GM12878 (cell line): ENCODE measurements around the gene PRKN. TPM values are rescaled to one million over a fixed set of nuclear protein-coding genes. Genes with fewer than 3 reads are reported as not detected.

Source experiments
- ATAC-seq: fragments of 200-7000 bp; cut with Tn5 transposase; 3 replicates; pipeline ENCODE4 v1.9.1; 2020; ENCODE audit warnings: mild to moderate bottlenecking, moderate library complexity
- BruUV-seq: library from RNA; stranded (reverse); fragments of 400-500 nt; replicated peaks from 2 replicates; lab custom pipeline; 2021; lab: Mats Ljungman, UMichigan
- CTCF ChIA-PET: fragments of 300-600 bp; sonication (Branson Sonifier 250); formaldehyde crosslinking; extraction: SDS; loops from one replicate; lab custom pipeline; 2021; ENCODE audit warnings: inconsistent platforms; lab: Yijun Ruan, JAX
- POLR2A ChIA-PET: fragments of 350-600 bp; formaldehyde crosslinking; extraction: SDS; loops from one replicate; lab custom pipeline; 2021; ENCODE audit warnings: inconsistent platforms; lab: Charles Lee
- RAD21 ChIA-PET: fragments of 300-600 bp; sonication (Branson Sonifier 250); formaldehyde crosslinking; loops from one replicate; lab custom pipeline; 2023; ENCODE audit warnings: antibody characterized with exemption; ENCODE audit not compliant: unreplicated experiment; lab: Charles Lee
- SMC1A ChIA-PET: fragments of 300-600 bp; sonication (Branson Sonifier 250); formaldehyde crosslinking; loops from one replicate; lab custom pipeline; 2023; ENCODE audit not compliant: unreplicated experiment, uncharacterized antibody; lab: Charles Lee
- DNase-seq: peaks from one replicate; pipeline ENCODE4 v3.0.0-alpha.2; 2011; ENCODE audit warnings: low read depth, low spot score
- FAIRE-seq: peaks from 3 replicates; lab custom pipeline; 2011; peaks lifted over from hg19 to GRCh38; lab: Jason Lieb, UNC
- H2AFZ ChIP-seq: 2 replicates; pipeline ENCODE4 v1.6.0; 2011; ENCODE audit warnings: low read depth, low read length, control low read depth; ENCODE audit not compliant: control insufficient read depth
- H3K27ac ChIP-seq: 2 replicates; pipeline ENCODE4 v1.5.1; 2011; ENCODE audit warnings: control low read depth; ENCODE audit not compliant: control insufficient read depth, insufficient read depth
- H3K27me3 ChIP-seq, 2 experiments: replicated peaks in 1 of 2; 2 replicates each; pipeline versions ENCODE4 v1.6.0 to v1.6.1; 2011; ENCODE audit warnings: low read length in 1 of 2; ENCODE audit not compliant: control insufficient read depth in 2 of 2, insufficient read depth in 2 of 2
- H3K36me3 ChIP-seq, 2 experiments: 2 replicates each; pipeline ENCODE4 v1.5.1; 2011; ENCODE audit warnings: low read length in 1 of 2; ENCODE audit not compliant: control insufficient read depth in 2 of 2, insufficient read depth in 2 of 2
- H3K4me1 ChIP-seq: 2 replicates; pipeline ENCODE4 v1.6.1; 2011; ENCODE audit warnings: mild to moderate bottlenecking, low read length, moderate library complexity, mixed read lengths; ENCODE audit not compliant: control insufficient read depth, insufficient read depth
- H3K4me2 ChIP-seq: 2 replicates; pipeline ENCODE4 v1.6.0; 2011; ENCODE audit warnings: control low read depth; ENCODE audit not compliant: control insufficient read depth, insufficient read depth
- H3K4me3 ChIP-seq: fragments of 200-600 bp; sonication (generic); 2 replicates; pipeline ENCODE4 v1.5.1; 2016
- H3K79me2 ChIP-seq: 2 replicates; pipeline ENCODE4 v1.6.0; 2011; ENCODE audit warnings: low read length; ENCODE audit not compliant: control insufficient read depth, insufficient read depth
- H3K9ac ChIP-seq: 2 replicates; pipeline ENCODE4 v1.8.0; 2011; ENCODE audit warnings: low read length, control low read depth, mixed read lengths; ENCODE audit not compliant: control insufficient read depth, insufficient read depth
- H3K9me3 ChIP-seq: replicated peaks from 3 replicates; pipeline ENCODE4 v1.5.1; 2011; ENCODE audit warnings: mild to moderate bottlenecking, low read length; ENCODE audit not compliant: control insufficient read depth, insufficient read depth
- H4K20me1 ChIP-seq: 2 replicates; pipeline ENCODE4 v1.6.0; 2011; ENCODE audit not compliant: control insufficient read depth, insufficient read depth
- CBFB ChIP-seq: IDR thresholded peaks from 2 replicates; pipeline ENCODE4 v1.6.1; 2016; ENCODE audit warnings: antibody characterized with exemption, low read depth
- DPF2 ChIP-seq: fragments of 450-650 bp; IDR thresholded peaks from 2 replicates; pipeline ENCODE4 v1.6.1; 2017; ENCODE audit warnings: mild to moderate bottlenecking
- IKZF1 ChIP-seq: fragments of 450-650 bp; conservative IDR thresholded peaks from 2 replicates; pipeline ENCODE4 v1.6.1; 2017; ENCODE audit warnings: antibody characterized with exemption, mild to moderate bottlenecking
- IRF4 ChIP-seq: IDR thresholded peaks from 2 replicates; pipeline ENCODE4 v1.6.1; 2011; ENCODE audit warnings: low read depth, low read length
- MEF2B ChIP-seq: fragments of 450-650 bp; IDR thresholded peaks from 2 replicates; pipeline ENCODE4 v1.6.1; 2018; ENCODE audit warnings: mild to moderate bottlenecking, moderate library complexity; ENCODE audit not compliant: partially characterized antibody, poor library complexity, severe bottlenecking
- MTA3 ChIP-seq: IDR thresholded peaks from 2 replicates; pipeline ENCODE4 v1.6.1; 2012; ENCODE audit warnings: low read length, inconsistent platforms, borderline replicate concordance
- TBL1XR1 ChIP-seq: IDR thresholded peaks from 2 replicates; pipeline ENCODE4 v1.6.1; 2012; ENCODE audit warnings: low read depth, low read length, improper control_type of control experiment
- TCF7 ChIP-seq: IDR thresholded peaks from 2 replicates; pipeline ENCODE4 v1.6.1; 2014; ENCODE audit warnings: antibody characterized with exemption, borderline replicate concordance
- WRNIP1 ChIP-seq: IDR thresholded peaks from 2 replicates; pipeline ENCODE4 v1.6.1; 2011; ENCODE audit warnings: low read depth, low read length, improper control_type of control experiment, borderline replicate concordance
- WGBS: methylation state at CpG from one replicate; pipeline ENCODE4 v1.1.6; 2016; ENCODE audit warnings: low lambda C conversion rate; ENCODE audit not compliant: insufficient replicate concordance, insufficient coverage; ENCODE audit errors: missing lambda C conversion rate; 5-methylcytosine and 5-hydroxymethylcytosine counted together
- in situ Hi-C: fragments of 300-500 bp; cut with MboI; formaldehyde crosslinking; loops from 9 replicates; pipeline ENCODE4 v1.14.3; 2018; ENCODE audit warnings: mixed read lengths
- intact Hi-C: fragments of 100-400 bp; cut with micrococcal nuclease; formaldehyde crosslinking; loops from one replicate; pipeline ENCODE4 v1.14.2; 2022; ENCODE audit not compliant: unreplicated experiment
- polyA plus RNA-seq, 11 experiments: library from polyadenylated mRNA; depleted of rRNA in 4 of 11; unstranded in 6 of 11; stranded (reverse) in 5 of 11; fragments of >200 nt; fragmentation: Nextera tagmentation in 4 of 11; fragmentation: Illumina TruSeq in 1 of 11; extraction: Ambion mirVana in 4 of 11; extraction: Trizol in 1 of 11; gene quantifications; 1 replicate in 1 of 11; 2 replicates in 10 of 11; pipeline versions ENCODE4 v1.2.1 to v1.2.3, GENCODE V29; 2011 to 2016; ENCODE audit warnings: inconsistent platforms in 2 of 11, missing spikeins in 2 of 11, low read depth in 1 of 11
- total RNA-seq, 4 experiments: library from RNA; depleted of rRNA in 3 of 4; stranded (reverse); fragments of >200 nt in 3 of 4; fragmentation: Illumina TruSeq in 1 of 4; extraction: Trizol in 1 of 4; gene quantifications; 2 replicates each; pipeline versions ENCODE4 v1.2.1 to v1.2.3, GENCODE V29; 2013 to 2021
- TF ChIP-seq, protein P1 (sequence below): IDR thresholded peaks from 2 replicates; pipeline ENCODE4 v1.6.1; 2011; ENCODE audit warnings: low read depth, low read length, improper control_type of control experiment, borderline replicate concordance
- TF ChIP-seq, protein P2 (sequence below): fragments of 450-650 bp; IDR thresholded peaks from 2 replicates; pipeline ENCODE4 v1.6.1; 2017; ENCODE audit warnings: mild to moderate bottlenecking, low read depth, inconsistent platforms; ENCODE audit not compliant: poor library complexity, severe bottlenecking

The PRKN gene
- total and polyA plus RNA-seq, 10 of the 15 experiments (the other 5 are each of a cell fraction or from before 2014, with no cell fraction given), result 0.06 to 0.09 TPM; not detected in 8

DNA sequence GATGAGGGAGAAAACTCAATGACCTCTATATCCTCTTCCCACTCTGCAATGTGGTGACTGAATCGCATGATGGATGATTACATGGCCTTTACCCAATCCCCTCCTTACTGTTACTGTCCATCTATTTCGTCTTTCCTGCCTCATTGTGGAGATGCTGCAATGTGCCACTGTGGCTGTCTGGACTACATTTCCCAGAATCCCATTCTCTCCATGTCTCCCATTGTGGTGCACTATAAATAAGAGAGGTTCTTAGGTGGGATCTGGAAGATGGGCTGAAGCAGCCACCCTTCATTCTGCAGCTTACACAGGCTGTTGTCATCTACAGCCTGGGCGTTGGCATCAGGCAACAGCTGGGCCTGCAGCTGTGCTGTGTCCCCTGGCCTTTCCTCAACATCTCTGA lies 233.6 kb downstream of the PRKN start:
- intact Hi-C loops, result no loop called here
- DNase-seq, result no peak
- ChIA-PET CTCF (no interaction called here), SMC1A (no interaction called here)
- H3K9me3 ChIP-seq, result no peaks in the 10 kb centered on the region
- TF ChIP-seq CBFB, result no peak
- no peak for TF ChIP-seq TBL1XR1
- TF ChIP-seq TCF7, result no peak
- no peak for TF ChIP-seq MTA3
- no peak for TF ChIP-seq MEF2B
- TF ChIP-seq IKZF1, result no peak
- TF ChIP-seq WRNIP1, result no peak
- no peak for TF ChIP-seq IRF4
- no peak for TF ChIP-seq DPF2
- TF ChIP-seq, protein P1, sequence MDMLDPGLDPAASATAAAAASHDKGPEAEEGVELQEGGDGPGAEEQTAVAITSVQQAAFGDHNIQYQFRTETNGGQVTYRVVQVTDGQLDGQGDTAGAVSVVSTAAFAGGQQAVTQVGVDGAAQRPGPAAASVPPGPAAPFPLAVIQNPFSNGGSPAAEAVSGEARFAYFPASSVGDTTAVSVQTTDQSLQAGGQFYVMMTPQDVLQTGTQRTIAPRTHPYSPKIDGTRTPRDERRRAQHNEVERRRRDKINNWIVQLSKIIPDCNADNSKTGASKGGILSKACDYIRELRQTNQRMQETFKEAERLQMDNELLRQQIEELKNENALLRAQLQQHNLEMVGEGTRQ, result no peak
- TF ChIP-seq, protein P2, sequence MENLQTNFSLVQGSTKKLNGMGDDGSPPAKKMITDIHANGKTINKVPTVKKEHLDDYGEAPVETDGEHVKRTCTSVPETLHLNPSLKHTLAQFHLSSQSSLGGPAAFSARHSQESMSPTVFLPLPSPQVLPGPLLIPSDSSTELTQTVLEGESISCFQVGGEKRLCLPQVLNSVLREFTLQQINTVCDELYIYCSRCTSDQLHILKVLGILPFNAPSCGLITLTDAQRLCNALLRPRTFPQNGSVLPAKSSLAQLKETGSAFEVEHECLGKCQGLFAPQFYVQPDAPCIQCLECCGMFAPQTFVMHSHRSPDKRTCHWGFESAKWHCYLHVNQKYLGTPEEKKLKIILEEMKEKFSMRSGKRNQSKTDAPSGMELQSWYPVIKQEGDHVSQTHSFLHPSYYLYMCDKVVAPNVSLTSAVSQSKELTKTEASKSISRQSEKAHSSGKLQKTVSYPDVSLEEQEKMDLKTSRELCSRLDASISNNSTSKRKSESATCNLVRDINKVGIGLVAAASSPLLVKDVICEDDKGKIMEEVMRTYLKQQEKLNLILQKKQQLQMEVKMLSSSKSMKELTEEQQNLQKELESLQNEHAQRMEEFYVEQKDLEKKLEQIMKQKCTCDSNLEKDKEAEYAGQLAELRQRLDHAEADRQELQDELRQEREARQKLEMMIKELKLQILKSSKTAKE, result no peak
- TF ChIP-seq, all 136 proteins: peak for 0
- Histone ChIP-seq H3K36me3 (no peaks in the 10 kb centered on the region), H3K4me2 (no peak overlapping the region), H3K27ac (no peak overlapping the region), H2AFZ (no peak overlapping the region), H3K27me3 (no peaks in the 10 kb centered on the region; a peak in 1 of 4 replicates), H3K79me2 (no peaks in the 10 kb centered on the region), H3K4me1 (no peaks in the 10 kb centered on the region), H3K4me3 (no peak overlapping the region), H3K9ac (no peak overlapping the region), H4K20me1 (no peaks in the 10 kb centered on the region)
- BruUV-seq, result no TSS peak
- in situ Hi-C loops, result no loop called here
- no peak for FAIRE-seq
- 30% methylated on average over 3 of the region's 3 CpGs for WGBS
- ChIA-PET POLR2A (no interaction called here), RAD21 (no interaction called here)
- no peak for ATAC-seq
